Sigmoid colon (tissue), 7 donors: Measurements from ENCODE around the gene KRTAP12-2. TPM values are rescaled to one million over a fixed set of nuclear protein-coding genes. Genes with fewer than 3 reads are reported as not detected.

Experiments used
- DNase-seq: peaks from one replicate; pipeline ENCODE4 v3.0.0-alpha.2; 2019
- H3K27ac ChIP-seq, 4 donors: fragments of 200-600 bp; sonication (generic); one replicate each; pipeline ENCODE4 v1.5.1; 2016 to 2019; ENCODE audit warnings: mild to moderate bottlenecking in 1 of 4
- H3K27me3 ChIP-seq, 3 donors: fragments of 200-600 bp; sonication (generic); one replicate each; pipeline ENCODE4 v1.5.1; 2019; ENCODE audit warnings: mild to moderate bottlenecking in 1 of 3
- H3K36me3 ChIP-seq, 4 donors: fragments of 200-600 bp; sonication (generic); one replicate each; pipeline ENCODE4 v1.5.1; 2016 to 2019
- H3K4me1 ChIP-seq, 4 donors: fragments of 200-600 bp; sonication (generic); one replicate each; pipeline ENCODE4 v1.5.1; 2017 to 2019
- H3K4me3 ChIP-seq, 4 donors: fragments of 200-600 bp; sonication (generic); one replicate each; pipeline ENCODE4 v1.5.1; 2017 to 2019; ENCODE audit warnings: mild to moderate bottlenecking in 2 of 4, moderate library complexity in 1 of 4
- H3K9me3 ChIP-seq, 4 donors: fragments of 200-600 bp in 3 of 4; sonication (generic) in 3 of 4; one replicate each; pipeline versions ENCODE4 v1.5.1 to v1.6.1; 2013 to 2019
- CTCF ChIP-seq, 4 experiments: fragments of 450-650 bp in 3 of 4; fragments of 200-600 bp in 1 of 4; IDR thresholded peaks; one replicate each; pipeline ENCODE4 v1.5.1; 2016 to 2019; ENCODE audit warnings: antibody characterized with exemption in 4 of 4, mild to moderate bottlenecking in 3 of 4, moderate library complexity in 2 of 4
- EP300 ChIP-seq, 4 donors: sonication (generic); formaldehyde crosslinking; IDR thresholded peaks; one replicate each; pipeline ENCODE4 v1.6.1; 2017; ENCODE audit warnings: antibody characterized with exemption in 4 of 4
- POLR2A ChIP-seq, 2 donors: fragments of 450-650 bp; IDR thresholded peaks; one replicate each; pipeline ENCODE4 v1.6.1; 2016; ENCODE audit warnings: antibody characterized with exemption in 2 of 2, mild to moderate bottlenecking in 2 of 2, moderate library complexity in 2 of 2
- POLR2AphosphoS5 ChIP-seq, 4 donors: sonication (generic); formaldehyde crosslinking; IDR thresholded peaks; one replicate each; pipeline ENCODE4 v1.6.1; 2017; ENCODE audit warnings: antibody characterized with exemption in 4 of 4
- WGBS, 2 donors: extraction: QIAGEN DNeasy Blood & Tissue Kit; methylation state at CpG; one replicate each; pipeline ENCODE4 v1.1.7; 2013; 5-methylcytosine and 5-hydroxymethylcytosine counted together
- intact Hi-C: fragments of 100-400 bp; cut with DNase I; formaldehyde crosslinking; loops from one replicate; pipeline ENCODE4 v1.15.1; 2023
- polyA plus RNA-seq, 3 donors: library from polyadenylated mRNA; stranded (reverse); fragments of 200-250 nt; gene quantifications; one replicate each; pipeline ENCODE4 v1.2.3, GENCODE V29; 2013
- total RNA-seq, 4 donors: library from RNA; depleted of rRNA; stranded (reverse); fragments of >200 nt; gene quantifications; one replicate each; pipeline ENCODE4 v1.1.0, GENCODE V29; 2016
- donor health status: healthy with polysubstance abuse.
- donor health status: Bipolar disorder and iron deficiency.
- donor health status: healthy.

Gene KRTAP12-2
- total and polyA plus RNA-seq, 7 donors = not detected

- WGBS, 2 donors = 17 to 22% methylated on average over 22 of the region's 22 CpGs
- H3K4me1 ChIP-seq = peaks cover 0 to 17% (median 8%) of the 10 kb centered on the region in 4 donors
- TF ChIP-seq EP300 (IDR thresholded peaks at IDR 0.05) = no peak
- TF ChIP-seq POLR2AphosphoS5 (IDR thresholded peaks at IDR 0.05) = no peak
- TF ChIP-seq POLR2A (IDR thresholded peaks at IDR 0.05) = no peak
- TF ChIP-seq CTCF (IDR thresholded peaks at IDR 0.05) = no peak
- no peaks in the 10 kb centered on the region for H3K36me3 ChIP-seq
- H3K4me3 ChIP-seq = no peak overlapping the region
- no peak for DNase-seq
- H3K27ac ChIP-seq = no peak overlapping the region
- peaks cover 30 to 71% (median 65%) of the 10 kb centered on the region in 3 donors for H3K27me3 ChIP-seq
- intact Hi-C loops = no loop called here
- no peaks in the 10 kb centered on the region for H3K9me3 ChIP-seq
These were observed 45.7 kb upstream of the KRTAP12-2 start for GRCh38 chr21:44712203-44713028.

GRCh38 chr21:44711327-44712202 lies 44.8 kb upstream of the KRTAP12-2 start, which contains the start of gene TSPEAR:
Gene TSPEAR (minus strand): TSS chr21:44711572. CDS start chr21:44711514, 58 bp downstream.
- intact Hi-C loops = no loop called here
- Histone ChIP-seq H3K27ac (no peak within 1 kb of the TSS), H3K36me3 (no peaks in the 10 kb centered on the region), H3K4me1 (peaks cover 0 to 17% (median 8%) of the 10 kb centered on the region in 4 donors), H3K27me3 (peaks cover 39 to 80% (median 73%) of the 10 kb centered on the region in 3 donors), H3K4me3 (no peak within 1 kb of the TSS), H3K9me3 (no peaks in the 10 kb centered on the region)
- peak; percentile 54 for DNase-seq
- WGBS, 2 donors = 3 to 4% methylated on average over 41 of the region's 41 CpGs
- TF ChIP-seq POLR2AphosphoS5 (IDR thresholded peaks at IDR 0.05) (no peak), POLR2A (IDR thresholded peaks at IDR 0.05) (no peak), EP300 (IDR thresholded peaks at IDR 0.05) (no peak), CTCF (IDR thresholded peaks at IDR 0.05) (no peak)

GRCh38 chr21:44710756-44711326 lies 44.1 kb upstream of the KRTAP12-2 start:
- TF ChIP-seq POLR2AphosphoS5 (IDR thresholded peaks at IDR 0.05) (no peak), POLR2A (IDR thresholded peaks at IDR 0.05) (no peak), CTCF (IDR thresholded peaks at IDR 0.05) (no peak), EP300 (IDR thresholded peaks at IDR 0.05) (no peak)
- WGBS, 2 donors = 5 to 6% methylated on average over 20 of the region's 20 CpGs
- H3K4me3 ChIP-seq = no peak overlapping the region
- peak; percentile 40 for DNase-seq
- H3K4me1 ChIP-seq = peaks cover 0 to 17% (median 8%) of the 10 kb centered on the region in 4 donors
- intact Hi-C loops = no loop called here
- H3K9me3 ChIP-seq = no peaks in the 10 kb centered on the region
- no peaks in the 10 kb centered on the region for H3K36me3 ChIP-seq
- no peak overlapping the region for H3K27ac ChIP-seq
- H3K27me3 ChIP-seq = peaks cover 44 to 87% (median 81%) of the 10 kb centered on the region in 3 donors

GRCh38 chr21:44710294-44710665 lies 43.6 kb upstream of the KRTAP12-2 start:
- Histone ChIP-seq H3K27me3 (peaks cover 44 to 87% (median 81%) of the 10 kb centered on the region in 3 donors), H3K4me1 (peaks cover 0 to 17% (median 8%) of the 10 kb centered on the region in 4 donors), H3K9me3 (no peaks in the 10 kb centered on the region), H3K4me3 (no peak overlapping the region), H3K27ac (no peak overlapping the region), H3K36me3 (no peaks in the 10 kb centered on the region)
- intact Hi-C loops = no loop called here
- TF ChIP-seq EP300 (IDR thresholded peaks at IDR 0.05) = no peak
- no peak for TF ChIP-seq POLR2AphosphoS5 (IDR thresholded peaks at IDR 0.05)
- TF ChIP-seq POLR2A (IDR thresholded peaks at IDR 0.05) = no peak
- TF ChIP-seq CTCF (IDR thresholded peaks at IDR 0.05) = no peak
- DNase-seq = no peak
- WGBS, 2 donors = 5% methylated on average over 17 of the region's 17 CpGs
